ENCODE results near the gene STAG1. TPM values are rescaled to one million over a fixed set of nuclear protein-coding genes. Genes with fewer than 3 reads are reported as not detected.
A peak's percentile ranks its signal among the peaks of the same experiment; 100 is the strongest.

STAG1 gene
- total and polyA plus RNA-seq, 9 of the 15 experiments (the other 6 are each of a cell fraction or from before 2014, with no cell fraction given), result 2.7 to 17.7 (median 8.8) TPM

DNA sequence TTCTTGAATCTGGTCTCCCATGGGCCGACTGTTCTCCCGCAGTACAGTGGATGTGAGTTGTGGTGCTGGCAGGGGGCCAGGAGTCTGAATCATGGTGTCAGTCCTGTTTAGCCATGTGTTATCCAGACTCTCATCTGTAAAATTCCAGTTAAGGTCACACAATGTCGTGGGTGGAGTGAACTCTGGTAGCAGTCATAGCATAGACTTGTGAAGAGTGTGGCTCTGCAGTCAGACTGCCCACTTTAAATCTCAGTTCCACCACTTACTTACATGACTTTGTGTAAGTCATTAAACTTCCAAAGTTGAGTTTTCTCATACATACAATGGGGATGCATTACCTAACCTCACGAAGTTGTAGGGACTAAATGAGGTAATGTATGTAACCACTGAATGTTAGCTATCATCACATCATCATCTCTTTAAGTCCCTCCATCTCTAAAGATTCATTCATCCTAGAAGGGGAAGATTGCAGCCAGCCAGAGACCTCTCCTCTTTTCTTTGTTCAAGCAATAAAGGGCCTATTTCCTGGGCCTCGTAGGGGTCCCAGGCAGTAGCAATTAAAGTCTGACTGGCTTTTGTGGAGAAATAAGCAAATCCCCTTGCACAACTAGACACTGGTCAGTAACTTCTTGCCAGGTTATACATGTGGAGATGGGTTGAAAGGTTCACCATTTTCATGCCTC, 408.2 kb downstream of the STAG1 start (continued):
- TF ChIP-seq SP1 (CRISPR knock-in tag; IDR thresholded peaks at IDR 0.05) (no peak), ERF (CRISPR knock-in tag; IDR thresholded peaks at IDR 0.05) (no peak), FOXA1 (IDR thresholded peaks at IDR 0.05; ENCODE audit: borderline replicate concordance) (no peak), ZNF23 (CRISPR knock-in tag; IDR thresholded peaks at IDR 0.05) (no peak), KDM1A (IDR thresholded peaks at IDR 0.05) (peak; percentile 91 to 94), ZFPM2 (CRISPR knock-in tag; IDR thresholded peaks at IDR 0.05) (no peak), HMGN3 (IDR thresholded peaks at IDR 0.05; ENCODE audit: borderline replicate concordance, extremely low read depth, insufficient read length, low read depth, low read length) (no peak), ZFP1 (CRISPR knock-in tag; IDR thresholded peaks at IDR 0.05) (no peak), CREM (IDR thresholded peaks at IDR 0.05; ENCODE audit: low read depth) (0 out of 2 replicates have a peak, but pooled peaks have one; percentile 28), KDM2B (CRISPR knock-in tag; IDR thresholded peaks at IDR 0.05) (no peak), NCOA4 (IDR thresholded peaks at IDR 0.05; ENCODE audit: partially characterized antibody) (no peak), CHCHD3 (CRISPR knock-in tag; IDR thresholded peaks at IDR 0.05) (no peak), RB1 (IDR thresholded peaks at IDR 0.05; ENCODE audit: low read depth) (no peak), RBM39 (optimal IDR thresholded peaks at IDR 0.05; ENCODE audit: low read depth, low read length) (no peak), SMAD4 (CRISPR knock-in tag; conservative IDR thresholded peaks at IDR 0.05) (peak; percentile 60), FIP1L1 (IDR thresholded peaks at IDR 0.05; ENCODE audit: low read depth, low read length, poor library complexity, severe bottlenecking) (no peak), ETV6 (IDR thresholded peaks at IDR 0.05; ENCODE audit: borderline replicate concordance in 1 of 2, low read depth in 2 of 2, low read length in 1 of 2) (no peak), ETV6 (CRISPR knock-in tag; IDR thresholded peaks at IDR 0.05; ENCODE audit: borderline replicate concordance) (no peak), DMBX1 (CRISPR knock-in tag; IDR thresholded peaks at IDR 0.05; ENCODE audit: borderline replicate concordance) (0 out of 2 replicates have a peak, but pooled peaks have one; percentile 73), BHLHE40 (IDR thresholded peaks at IDR 0.05; ENCODE audit: low read length) (no peak), MECOM (CRISPR knock-in tag; IDR thresholded peaks at IDR 0.05) (no peak), SMAD3 (CRISPR knock-in tag; conservative IDR thresholded peaks at IDR 0.05) (peak; percentile 82; the same call in 1 of the 2 replicates), RAD51 (IDR thresholded peaks at IDR 0.05; ENCODE audit: borderline replicate concordance, low read depth) (no peak)
- TF ChIP-seq, protein P1, sequence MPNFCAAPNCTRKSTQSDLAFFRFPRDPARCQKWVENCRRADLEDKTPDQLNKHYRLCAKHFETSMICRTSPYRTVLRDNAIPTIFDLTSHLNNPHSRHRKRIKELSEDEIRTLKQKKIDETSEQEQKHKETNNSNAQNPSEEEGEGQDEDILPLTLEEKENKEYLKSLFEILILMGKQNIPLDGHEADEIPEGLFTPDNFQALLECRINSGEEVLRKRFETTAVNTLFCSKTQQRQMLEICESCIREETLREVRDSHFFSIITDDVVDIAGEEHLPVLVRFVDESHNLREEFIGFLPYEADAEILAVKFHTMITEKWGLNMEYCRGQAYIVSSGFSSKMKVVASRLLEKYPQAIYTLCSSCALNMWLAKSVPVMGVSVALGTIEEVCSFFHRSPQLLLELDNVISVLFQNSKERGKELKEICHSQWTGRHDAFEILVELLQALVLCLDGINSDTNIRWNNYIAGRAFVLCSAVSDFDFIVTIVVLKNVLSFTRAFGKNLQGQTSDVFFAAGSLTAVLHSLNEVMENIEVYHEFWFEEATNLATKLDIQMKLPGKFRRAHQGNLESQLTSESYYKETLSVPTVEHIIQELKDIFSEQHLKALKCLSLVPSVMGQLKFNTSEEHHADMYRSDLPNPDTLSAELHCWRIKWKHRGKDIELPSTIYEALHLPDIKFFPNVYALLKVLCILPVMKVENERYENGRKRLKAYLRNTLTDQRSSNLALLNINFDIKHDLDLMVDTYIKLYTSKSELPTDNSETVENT (CRISPR knock-in tag; IDR thresholded peaks at IDR 0.05), result no peak
- TF ChIP-seq, protein P2, sequence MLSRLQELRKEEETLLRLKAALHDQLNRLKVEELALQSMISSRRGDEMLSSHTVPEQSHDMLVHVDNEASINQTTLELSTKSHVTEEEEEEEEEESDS (CRISPR knock-in tag; IDR thresholded peaks at IDR 0.05), result no peak
- TF ChIP-seq, protein P3, sequence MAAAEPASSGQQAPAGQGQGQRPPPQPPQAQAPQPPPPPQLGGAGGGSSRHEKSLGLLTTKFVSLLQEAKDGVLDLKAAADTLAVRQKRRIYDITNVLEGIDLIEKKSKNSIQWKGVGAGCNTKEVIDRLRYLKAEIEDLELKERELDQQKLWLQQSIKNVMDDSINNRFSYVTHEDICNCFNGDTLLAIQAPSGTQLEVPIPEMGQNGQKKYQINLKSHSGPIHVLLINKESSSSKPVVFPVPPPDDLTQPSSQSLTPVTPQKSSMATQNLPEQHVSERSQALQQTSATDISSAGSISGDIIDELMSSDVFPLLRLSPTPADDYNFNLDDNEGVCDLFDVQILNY (CRISPR knock-in tag; IDR thresholded peaks at IDR 0.05), result no peak
- TF ChIP-seq, protein P4, sequence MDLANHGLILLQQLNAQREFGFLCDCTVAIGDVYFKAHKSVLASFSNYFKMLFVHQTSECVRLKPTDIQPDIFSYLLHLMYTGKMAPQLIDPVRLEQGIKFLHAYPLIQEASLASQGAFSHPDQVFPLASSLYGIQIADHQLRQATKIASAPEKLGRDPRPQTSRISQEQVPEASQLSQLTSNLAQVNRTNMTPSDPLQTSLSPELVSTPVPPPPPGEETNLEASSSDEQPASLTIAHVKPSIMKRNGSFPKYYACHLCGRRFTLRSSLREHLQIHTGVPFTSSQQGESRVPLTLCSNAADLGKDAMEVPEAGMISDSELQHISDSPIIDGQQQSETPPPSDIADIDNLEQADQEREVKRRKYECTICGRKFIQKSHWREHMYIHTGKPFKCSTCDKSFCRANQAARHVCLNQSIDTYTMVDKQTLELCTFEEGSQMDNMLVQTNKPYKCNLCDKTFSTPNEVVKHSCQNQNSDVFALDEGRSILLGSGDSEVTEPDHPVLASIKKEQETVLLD (IDR thresholded peaks at IDR 0.05), result no peak

All from K562 (cell line).